ENCODE data around the gene ZBED4.

GRCh38 chr22:49900441-49901230 is 47.0 kb downstream of the ZBED4 start:
- TF ChIP-seq POLR2AphosphoS5 (IDR thresholded peaks at IDR 0.05; ENCODE audit: low read depth, low read length) = no peak
- TF ChIP-seq POLR2A (IDR thresholded peaks at IDR 0.05; ENCODE audit: low read depth, low read length) = no peak
